ENCODE results near the gene LCN15.

Gene LCN15

DNA sequence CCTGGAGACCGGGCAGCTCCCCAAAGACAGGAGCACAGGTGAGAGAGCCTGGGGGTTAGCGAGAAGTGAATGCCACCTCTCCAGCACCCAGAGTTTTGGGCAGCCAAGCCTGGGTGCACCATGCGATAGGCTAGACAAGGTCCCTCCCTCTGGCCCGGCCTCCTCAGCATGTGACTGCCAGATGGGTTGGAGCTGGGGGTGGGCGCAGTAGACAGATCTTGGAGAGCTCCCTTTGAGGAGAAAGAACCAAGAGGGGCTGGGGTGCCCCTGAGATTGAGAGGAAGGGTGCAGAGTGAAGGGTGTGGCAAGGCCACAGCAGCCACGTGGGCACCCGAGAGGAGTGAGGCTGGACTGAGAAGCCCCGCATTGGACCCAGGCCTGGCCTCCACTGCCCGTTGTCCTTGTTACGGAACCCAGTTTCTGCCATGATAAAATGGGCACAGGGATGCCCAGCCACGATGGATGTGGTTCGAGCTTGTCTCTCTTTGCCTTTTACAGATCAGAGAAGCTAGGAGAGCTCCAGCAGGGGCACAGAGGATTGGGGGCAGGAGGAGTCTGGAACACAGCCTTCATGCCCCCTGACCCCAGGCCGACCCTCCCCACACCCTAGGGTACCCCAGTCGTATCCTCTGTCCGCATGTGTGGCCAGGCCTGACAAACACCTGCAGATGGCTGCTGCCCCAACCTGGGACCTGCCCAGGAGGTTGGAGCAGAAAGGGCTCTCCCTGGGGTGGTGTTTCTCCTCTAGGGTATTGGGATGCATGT, 28.2 kb upstream of the LCN15 start:
- peak overlapping the region in 1 of 2 experiments; percentile 9 for H3K18ac ChIP-seq (ENCODE audit: low read depth in 1 of 2, low read length in 2 of 2)
- peak overlapping the region; percentile 80 for H3K4me2 ChIP-seq (ENCODE audit: low read length, poor library complexity, severe bottlenecking)
- no peak overlapping the region for H2BK120ac ChIP-seq (ENCODE audit: low read depth, low read length)
- peaks cover 16% of the 10 kb centered on the region for H3K4me1 ChIP-seq (ENCODE audit: control insufficient read depth, insufficient read depth, low read depth, low read length)
- H3K4ac ChIP-seq (ENCODE audit: low read depth in 1 of 2, low read length in 2 of 2), result peak overlapping the region in 1 of 2 experiments; percentile 87
- peak overlapping the region in 1 of 2 experiments; percentile 71 for H3K14ac ChIP-seq (ENCODE audit: low read length in 2 of 2)
- WGBS, result 93% methylated on average over 12 of the region's 15 CpGs
- H3K27ac ChIP-seq (ENCODE audit: low read length, poor library complexity, severe bottlenecking), result no peak overlapping the region
- peak overlapping the region in 1 of 2 experiments; percentile 66 for H3K23ac ChIP-seq (ENCODE audit: low read length in 2 of 2)
- DNase-seq, result no peak
- H4K91ac ChIP-seq (ENCODE audit: low read length), result peak overlapping the region; percentile 43
- H3K27me3 ChIP-seq (ENCODE audit: control insufficient read depth in 1 of 2, insufficient read depth in 1 of 2, low read length in 2 of 2), result peaks cover 8 to 21% of the 10 kb centered on the region in 2 experiments
- peak overlapping the region in 1 of 2 experiments; percentile 57 for H2BK12ac ChIP-seq (ENCODE audit: low read length in 2 of 2)
- H2AFZ ChIP-seq (ENCODE audit: low read depth, low read length), result no peak overlapping the region
- H2BK5ac ChIP-seq (ENCODE audit: low read depth, low read length, poor library complexity, severe bottlenecking), result no peak overlapping the region
- H3K79me1 ChIP-seq (replicated peaks; ENCODE audit: low read length, poor library complexity, severe bottlenecking), result peaks cover 21% of the 10 kb centered on the region
- H3K9me3 ChIP-seq (ENCODE audit: control insufficient read depth, low read length), result no peaks in the 10 kb centered on the region
- peaks cover 10 to 24% of the 10 kb centered on the region in 2 experiments for H3K36me3 ChIP-seq (ENCODE audit: control insufficient read depth in 1 of 2, insufficient read depth in 2 of 2, low read depth in 1 of 2, low read length in 2 of 2)
- no peak overlapping the region for H4K8ac ChIP-seq (ENCODE audit: low read length)
- no peak overlapping the region for H2AK5ac ChIP-seq (ENCODE audit: low read length, severe bottlenecking)
- peak overlapping the region in 1 of 2 experiments; percentile 91 for H3K4me3 ChIP-seq (ENCODE audit: insufficient read depth in 1 of 2, low read depth in 1 of 2, low read length in 2 of 2)
- no peak overlapping the region for H2BK15ac ChIP-seq (ENCODE audit: low read depth, poor library complexity, severe bottlenecking)
- H3K9ac ChIP-seq (ENCODE audit: low read length), result peak overlapping the region; percentile 91

DNA sequence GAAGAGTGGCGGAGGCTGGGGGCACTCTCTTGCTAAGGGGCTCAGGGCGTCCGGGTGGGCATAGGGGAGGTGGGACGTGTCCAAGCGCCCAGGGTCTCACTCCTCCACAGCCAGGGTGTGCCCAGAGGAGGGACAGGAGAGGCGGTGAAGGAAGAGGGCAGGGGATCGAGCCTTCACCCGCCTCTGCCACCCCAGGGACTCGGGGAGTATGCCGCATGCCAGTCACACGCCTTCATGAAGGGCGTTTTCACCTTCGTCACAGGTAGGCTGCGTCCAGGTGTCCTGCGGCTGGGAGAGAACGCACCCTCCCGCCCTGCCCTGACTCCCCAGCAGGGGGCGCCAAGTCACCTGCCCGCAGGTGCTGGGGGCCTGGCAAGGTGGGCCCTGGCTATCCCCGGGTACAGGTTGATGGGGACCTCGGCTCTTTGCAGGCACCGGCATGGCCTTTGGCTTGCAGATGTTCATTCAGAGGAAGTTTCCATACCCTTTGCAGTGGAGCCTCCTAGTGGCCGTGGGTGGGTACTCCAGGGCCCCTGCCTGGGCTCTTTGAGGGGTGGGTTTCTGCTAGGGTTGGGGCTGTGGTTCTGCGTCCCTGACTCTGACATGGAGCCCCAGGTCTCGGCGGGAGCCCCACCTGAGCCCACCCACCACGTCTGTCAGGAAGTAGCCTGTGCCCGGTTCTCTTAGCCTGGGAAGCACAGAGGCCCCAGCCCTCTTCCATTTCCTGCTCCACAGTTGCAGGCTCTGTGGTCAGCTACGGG, 27.4 kb upstream of the LCN15 start:
- peaks cover 16% of the 10 kb centered on the region for H3K4me1 ChIP-seq (ENCODE audit: control insufficient read depth, insufficient read depth, low read depth, low read length)
- WGBS, result 14% methylated on average over 26 of the region's 29 CpGs
- H3K4ac ChIP-seq (ENCODE audit: low read depth in 1 of 2, low read length in 2 of 2), result peak overlapping the region; percentile 88 to 93
- peak overlapping the region; percentile 36 for H2BK15ac ChIP-seq (ENCODE audit: low read depth, poor library complexity, severe bottlenecking)
- H2BK12ac ChIP-seq (ENCODE audit: low read length in 2 of 2), result peak overlapping the region; percentile 49 to 94
- peak overlapping the region; percentile 92 to 100 for H3K14ac ChIP-seq (ENCODE audit: low read length in 2 of 2)
- peak; percentile 34 for DNase-seq
- H2AK5ac ChIP-seq (ENCODE audit: low read length, severe bottlenecking), result peak overlapping the region; percentile 71
- no peak overlapping the region for H2BK5ac ChIP-seq (ENCODE audit: low read depth, low read length, poor library complexity, severe bottlenecking)
- peak overlapping the region; percentile 23 for H3K27ac ChIP-seq (ENCODE audit: low read length, poor library complexity, severe bottlenecking)
- H2AFZ ChIP-seq (ENCODE audit: low read depth, low read length), result peak overlapping the region; percentile 55
- peak overlapping the region; percentile 98 to 99 for H3K18ac ChIP-seq (ENCODE audit: low read depth in 1 of 2, low read length in 2 of 2)
- H4K91ac ChIP-seq (ENCODE audit: low read length), result peak overlapping the region; percentile 94
- peak overlapping the region; percentile 83 for H4K8ac ChIP-seq (ENCODE audit: low read length)
- peak overlapping the region; percentile 91 for H3K9ac ChIP-seq (ENCODE audit: low read length)
- H3K27me3 ChIP-seq (ENCODE audit: control insufficient read depth in 1 of 2, insufficient read depth in 1 of 2, low read length in 2 of 2), result peaks cover 12 to 18% of the 10 kb centered on the region in 2 experiments
- peak overlapping the region; percentile 75 to 91 for H3K4me3 ChIP-seq (ENCODE audit: insufficient read depth in 1 of 2, low read depth in 1 of 2, low read length in 2 of 2)
- H2BK120ac ChIP-seq (ENCODE audit: low read depth, low read length), result no peak overlapping the region
- H3K4me2 ChIP-seq (ENCODE audit: low read length, poor library complexity, severe bottlenecking), result peak overlapping the region; percentile 80
- no peaks in the 10 kb centered on the region for H3K9me3 ChIP-seq (ENCODE audit: control insufficient read depth, low read length)
- H3K36me3 ChIP-seq (ENCODE audit: control insufficient read depth in 1 of 2, insufficient read depth in 2 of 2, low read depth in 1 of 2, low read length in 2 of 2), result peaks cover 10 to 24% of the 10 kb centered on the region in 2 experiments
- H3K79me1 ChIP-seq (replicated peaks; ENCODE audit: low read length, poor library complexity, severe bottlenecking), result peaks cover 21% of the 10 kb centered on the region
- H3K23ac ChIP-seq (ENCODE audit: low read length in 2 of 2), result peak overlapping the region; percentile 7 to 75

DNA sequence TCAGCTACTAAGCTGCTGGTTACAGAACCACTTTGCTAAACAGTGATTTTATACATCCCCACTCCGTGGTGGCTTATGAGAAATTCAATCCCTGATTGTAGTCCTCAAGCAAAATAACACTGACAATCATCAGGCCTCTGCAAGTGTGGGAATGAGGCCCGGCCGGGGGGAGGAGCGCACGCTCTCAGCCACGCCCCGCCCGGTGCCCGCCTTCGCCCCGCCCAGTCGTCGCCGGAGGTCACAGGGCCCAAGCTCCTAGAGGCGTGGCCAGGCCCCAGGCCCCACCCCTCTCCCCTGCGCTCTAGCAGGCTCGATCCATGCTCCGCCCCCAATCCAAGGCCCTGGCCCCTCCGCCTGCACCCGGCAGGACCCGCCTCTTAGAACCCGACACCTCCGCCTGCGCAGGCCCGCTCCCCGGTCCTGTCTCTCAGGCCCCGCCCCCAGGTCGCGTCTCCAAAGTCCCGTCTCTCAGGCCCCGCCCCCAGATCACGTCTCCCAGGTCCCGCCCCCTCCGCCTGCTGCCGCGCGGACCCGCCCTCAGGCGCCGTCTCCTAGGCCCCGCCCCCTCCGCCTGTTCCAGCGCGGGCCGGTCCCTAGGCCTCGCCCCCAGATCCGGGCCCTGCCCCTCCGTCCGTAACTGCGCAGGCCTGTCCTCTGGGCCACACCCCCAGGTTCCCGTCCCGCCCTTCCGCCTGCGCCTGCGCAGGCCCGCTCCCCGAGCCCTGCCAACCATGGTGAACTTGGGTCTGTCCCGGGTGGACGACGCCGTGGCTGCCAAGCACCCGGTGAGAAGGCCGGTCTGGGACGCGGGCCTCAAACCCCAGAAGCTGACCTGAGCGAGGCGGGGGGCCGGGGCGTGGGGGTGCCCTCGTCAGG, 26.6 kb upstream of the LCN15 start, which contains the start of gene TMEM141:
TSS of gene TMEM141 (plus strand) at position 705 of the 876 bp plus-strand sequence. CDS start at position 732, 27 bp downstream.
- peaks cover 10 to 24% of the 10 kb centered on the region in 2 experiments for H3K36me3 ChIP-seq (ENCODE audit: control insufficient read depth in 1 of 2, insufficient read depth in 2 of 2, low read depth in 1 of 2, low read length in 2 of 2)
- under 1% methylated on average over 69 of the region's 70 CpGs for WGBS
- peak; percentile 99 for DNase-seq
- H3K4me3 ChIP-seq (ENCODE audit: insufficient read depth in 1 of 2, low read depth in 1 of 2, low read length in 2 of 2), result peak within 1 kb of the TSS; percentile 75 to 91
- H4K91ac ChIP-seq (ENCODE audit: low read length), result peak within 1 kb of the TSS; percentile 94
- peak within 1 kb of the TSS; percentile 91 for H3K9ac ChIP-seq (ENCODE audit: low read length)
- peak within 1 kb of the TSS; percentile 49 to 94 for H2BK12ac ChIP-seq (ENCODE audit: low read length in 2 of 2)
- H2BK5ac ChIP-seq (ENCODE audit: low read depth, low read length, poor library complexity, severe bottlenecking), result no peak within 1 kb of the TSS
- H3K9me3 ChIP-seq (ENCODE audit: control insufficient read depth, low read length), result no peaks in the 10 kb centered on the region
- H2BK15ac ChIP-seq (ENCODE audit: low read depth, poor library complexity, severe bottlenecking), result peak within 1 kb of the TSS; percentile 36
- peak within 1 kb of the TSS; percentile 71 for H2AK5ac ChIP-seq (ENCODE audit: low read length, severe bottlenecking)
- no peak within 1 kb of the TSS for H2BK120ac ChIP-seq (ENCODE audit: low read depth, low read length)
- peak within 1 kb of the TSS; percentile 98 to 99 for H3K18ac ChIP-seq (ENCODE audit: low read depth in 1 of 2, low read length in 2 of 2)
- peak within 1 kb of the TSS; percentile 92 to 100 for H3K14ac ChIP-seq (ENCODE audit: low read length in 2 of 2)
- H4K8ac ChIP-seq (ENCODE audit: low read length), result peak within 1 kb of the TSS; percentile 83
- peak within 1 kb of the TSS; percentile 23 for H3K27ac ChIP-seq (ENCODE audit: low read length, poor library complexity, severe bottlenecking)
- H3K27me3 ChIP-seq (ENCODE audit: control insufficient read depth in 1 of 2, insufficient read depth in 1 of 2, low read length in 2 of 2), result peaks cover 12 to 14% of the 10 kb centered on the region in 2 experiments
- peak within 1 kb of the TSS; percentile 88 to 93 for H3K4ac ChIP-seq (ENCODE audit: low read depth in 1 of 2, low read length in 2 of 2)
- H3K23ac ChIP-seq (ENCODE audit: low read length in 2 of 2), result peak within 1 kb of the TSS; percentile 7 to 75
- peak within 1 kb of the TSS; percentile 55 for H2AFZ ChIP-seq (ENCODE audit: low read depth, low read length)
- peaks cover 21% of the 10 kb centered on the region for H3K79me1 ChIP-seq (replicated peaks; ENCODE audit: low read length, poor library complexity, severe bottlenecking)
- peaks cover 16% of the 10 kb centered on the region for H3K4me1 ChIP-seq (ENCODE audit: control insufficient read depth, insufficient read depth, low read depth, low read length)
- peak within 1 kb of the TSS; percentile 80 for H3K4me2 ChIP-seq (ENCODE audit: low read length, poor library complexity, severe bottlenecking)

Data from mesenchymal stem cell (in vitro differentiated cells and primary cell).